Peyer's patch (tissue), 4 donors: Measurements from ENCODE around the gene MRPL46.

Source experiments
- CTCF ChIP-seq, 6 experiments: fragments of 450-650 bp in 4 of 6; fragments of 200-600 bp in 2 of 6; sonication (generic) in 1 of 6; IDR thresholded peaks; one replicate each; pipeline ENCODE4 v1.5.1; 2017 to 2019; ENCODE audit warnings: antibody characterized with exemption in 6 of 6, mild to moderate bottlenecking in 3 of 6, moderate library complexity in 1 of 6
- POLR2A ChIP-seq, 2 donors: fragments of 450-650 bp; IDR thresholded peaks; one replicate each; pipeline ENCODE4 v1.5.1; 2017; ENCODE audit warnings: antibody characterized with exemption in 2 of 2, mild to moderate bottlenecking in 2 of 2, moderate library complexity in 2 of 2

DNA sequence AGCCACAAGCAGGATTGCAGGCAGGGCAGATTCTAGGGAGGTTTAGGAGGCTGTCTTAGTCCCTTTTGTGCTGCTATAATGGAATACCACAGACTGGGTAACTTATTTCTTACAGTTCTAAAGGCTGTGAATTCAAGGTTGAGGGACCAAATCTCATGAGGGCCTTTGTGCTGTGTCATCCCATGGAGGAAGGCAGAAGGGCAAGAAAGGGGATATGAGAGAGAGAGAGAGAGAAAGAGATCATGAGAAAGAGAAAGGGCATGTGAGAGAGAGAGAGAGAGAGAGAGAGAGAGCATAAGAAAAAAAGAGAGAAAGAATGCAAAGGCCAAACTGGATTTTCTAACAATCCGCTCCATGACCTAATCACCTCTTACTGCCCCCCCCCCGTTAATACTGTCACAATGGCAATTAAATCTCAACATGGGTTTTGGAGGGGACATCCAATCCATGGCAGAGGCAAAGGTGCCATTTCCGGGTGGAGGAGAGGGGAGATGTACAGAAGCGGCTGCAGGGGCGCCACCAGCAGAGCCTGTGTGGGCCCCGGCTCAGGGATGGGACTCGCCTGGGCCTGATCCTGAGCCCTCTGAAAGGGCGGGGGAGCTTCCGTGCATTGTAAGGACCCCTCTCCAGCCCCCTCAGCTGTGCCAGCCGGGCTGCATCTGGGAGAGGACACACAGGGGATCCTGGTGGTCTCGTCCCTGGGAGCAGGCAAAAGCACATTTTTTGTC lies 20.8 kb upstream of the MRPL46 start:
- TF ChIP-seq CTCF (IDR thresholded peaks at IDR 0.05) (no peak), POLR2A (IDR thresholded peaks at IDR 0.05) (no peak)
